NCI-H2081 (cell line): ENCODE results near the gene ELOA2.
A peak's percentile ranks its signal among the peaks of the same experiment; 100 is the strongest.
"Not testable (repeated sequence)": the region's sequence is repeated elsewhere in the genome, so short reads cannot be mapped to it uniquely, and the experiment has no call there.

ENCODE experiments used
- DNase-seq, 2 experiments: peaks; one replicate each; lab custom pipeline; 2025; lab: John Stamatoyannopoulos, UW

The ELOA2 gene

DNA sequence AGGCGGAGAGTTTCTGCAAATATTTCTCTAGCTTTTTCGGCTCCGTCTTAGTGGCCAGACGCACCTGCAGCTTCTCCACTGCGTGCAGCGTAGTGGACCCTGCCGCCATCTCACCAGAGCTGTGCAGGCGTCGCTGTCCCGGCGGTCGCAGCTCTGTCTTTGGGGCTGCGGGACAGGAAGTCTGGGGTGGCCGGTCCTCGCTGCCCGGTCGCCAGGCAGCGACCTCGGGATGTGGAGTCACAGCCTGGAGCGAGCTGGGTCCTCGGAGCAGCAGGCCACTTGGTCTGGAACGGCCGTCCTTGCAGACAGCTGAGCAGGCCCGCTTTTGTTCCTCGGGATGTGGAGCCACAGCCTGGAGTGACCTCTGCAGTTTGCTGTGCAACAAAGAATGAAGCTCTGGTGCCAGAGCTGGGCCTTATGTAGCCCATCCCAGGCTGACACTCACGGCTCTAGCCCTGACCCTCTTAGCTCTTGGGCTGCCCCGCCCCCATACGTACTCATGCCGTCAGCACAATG is at the start of gene ELOA2:
Gene ELOA2, minus strand, starts transcription at position 466 of the 516 bp plus-strand sequence. Its CDS starts 357 bp downstream, at position 109.
- DNase-seq: no peak

- no peak for DNase-seq
Observed at GRCh38 chr18:47081578-47081977, 46.2 kb upstream of the ELOA2 start.

- no peak for DNase-seq
Observed at GRCh38 chr18:47080872-47081271, 45.5 kb upstream of the ELOA2 start.

GRCh38 chr18:47077111-47077510 is 41.7 kb upstream of the ELOA2 start:
- DNase-seq: no peak

DNA sequence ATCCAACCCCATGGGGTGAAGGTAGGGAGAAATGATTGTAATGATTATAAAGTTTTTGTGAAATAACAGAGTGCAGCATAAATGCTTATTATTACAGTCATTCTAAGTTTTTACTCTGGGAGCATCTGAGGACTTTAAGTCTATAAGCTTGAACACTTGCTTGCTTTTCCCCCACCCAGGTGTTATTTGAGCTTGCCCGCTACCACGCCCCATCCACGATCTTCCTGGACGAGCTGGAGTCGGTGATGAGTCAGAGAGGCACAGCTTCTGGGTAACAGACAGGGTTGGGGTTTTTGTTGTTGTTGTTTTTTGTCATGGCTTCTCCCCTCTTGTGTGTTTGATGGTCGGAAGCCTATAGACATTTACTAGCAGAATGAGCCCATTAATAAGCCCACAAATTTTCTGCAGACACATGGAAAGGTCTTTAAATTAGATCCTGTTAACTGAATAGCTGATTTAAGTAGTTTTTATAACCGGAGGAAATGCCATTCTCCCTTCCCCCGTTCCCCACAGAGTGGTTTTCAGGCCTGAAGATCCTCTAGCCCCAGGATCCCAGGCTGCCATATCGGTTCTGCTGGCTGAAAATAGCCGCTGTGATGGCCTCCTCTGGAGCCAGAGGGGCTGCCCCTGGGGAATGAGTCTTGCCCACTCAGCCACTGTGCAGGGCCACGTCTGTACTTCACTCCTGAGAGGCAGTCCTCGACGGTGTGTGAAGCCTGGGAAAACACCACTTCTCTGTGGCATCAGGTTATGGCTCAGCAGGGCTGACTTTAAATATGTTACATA is 39.9 kb upstream of the ELOA2 start:
- no peak for DNase-seq

- DNase-seq: no peak
Observed at GRCh38 chr18:47067648-47068047, 32.2 kb upstream of the ELOA2 start.

GRCh38 chr18:47063096-47063495 is 27.7 kb upstream of the ELOA2 start:
- DNase-seq: no peak

GRCh38 chr18:47062471-47062870 is 27.1 kb upstream of the ELOA2 start:
- DNase-seq: no peak

DNA sequence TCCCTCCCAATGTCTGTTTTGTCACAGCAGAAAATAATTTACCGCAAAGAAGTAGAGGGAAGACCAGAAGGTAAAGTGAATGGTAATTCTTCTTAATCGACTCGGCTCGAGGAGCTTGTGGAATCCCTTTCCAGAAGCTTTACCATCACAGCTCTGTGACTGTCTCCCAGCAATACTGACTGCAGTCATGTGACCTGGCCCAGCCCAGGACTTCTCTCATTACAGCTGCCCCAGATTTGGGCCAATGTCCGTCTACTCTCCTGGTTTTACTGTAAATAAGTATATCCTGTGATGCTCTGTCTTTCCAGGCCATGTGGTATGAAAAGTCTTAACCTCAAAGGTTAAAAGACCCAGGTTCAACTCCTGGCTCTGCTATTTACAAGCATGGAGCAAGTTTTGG is 18.9 kb upstream of the ELOA2 start:
- no peak for DNase-seq

- DNase-seq: peak; percentile 6 to 29
Observed at GRCh38 chr18:47050468-47050867, 15.0 kb upstream of the ELOA2 start.

GRCh38 chr18:47040982-47041381 is 5.6 kb upstream of the ELOA2 start:
- DNase-seq: no peak

DNA sequence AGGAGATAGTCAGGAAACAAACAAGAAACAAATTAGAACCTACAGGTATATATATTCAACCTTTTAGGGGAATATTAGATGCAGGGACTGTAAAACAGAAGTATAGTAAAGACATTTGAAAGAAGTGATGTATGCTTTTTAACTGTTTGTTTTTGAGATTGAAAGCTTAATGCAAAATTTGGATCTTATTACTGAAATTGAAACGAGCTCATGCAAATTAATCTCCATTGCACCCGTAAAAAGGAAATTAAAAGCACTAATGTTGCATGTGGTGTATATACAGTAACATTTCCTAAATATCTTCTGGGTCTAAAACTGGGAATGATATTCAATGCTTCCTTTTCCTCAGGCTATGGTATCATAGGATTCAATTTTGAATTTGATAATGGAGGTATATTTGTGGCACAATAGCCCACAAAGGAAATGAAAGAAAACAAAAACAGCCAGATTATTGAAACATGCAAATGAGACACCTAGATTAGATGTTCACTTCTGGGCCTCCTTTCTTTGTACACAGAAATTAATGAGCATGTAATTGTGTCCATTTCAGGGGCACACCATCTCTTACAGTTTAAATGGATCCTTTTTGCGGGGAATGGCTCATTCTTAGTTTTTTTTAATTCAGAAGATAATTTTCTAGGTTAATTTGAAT is 1.6 kb upstream of the ELOA2 start:
- no peak for DNase-seq

DNA sequence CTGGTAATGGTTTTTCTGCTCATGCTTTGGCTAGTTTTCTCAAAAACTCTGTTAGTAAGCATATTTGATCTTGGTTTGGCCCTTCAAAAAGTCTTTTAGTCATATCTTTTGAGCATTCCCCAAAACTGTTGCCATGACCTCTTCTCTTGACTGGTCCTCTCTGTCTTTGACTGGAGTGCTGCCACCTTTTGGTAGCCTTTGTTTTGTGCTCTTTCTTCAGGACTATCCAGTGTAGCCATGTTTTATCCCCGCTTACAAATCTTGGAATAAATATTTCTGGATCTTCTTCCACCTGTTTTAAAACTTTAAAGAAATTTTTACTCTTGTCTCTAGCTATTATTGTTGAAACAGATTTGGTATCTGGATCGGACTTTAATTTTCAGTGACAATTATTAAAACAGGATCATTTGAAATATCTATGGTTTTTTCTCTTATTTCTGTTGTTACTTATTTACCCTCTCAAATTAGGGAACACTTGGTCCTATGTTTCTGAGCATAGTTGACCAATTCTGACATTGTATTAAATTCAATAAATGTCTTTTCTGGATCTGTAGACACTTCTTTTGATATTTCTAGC is 965 bp upstream of the ELOA2 start:
- DNase-seq: peak; percentile 11 to 45

- not testable (repeated sequence) for DNase-seq
Observed at GRCh38 chr18:47034591-47034990, 830 bp downstream of the ELOA2 start.

DNA sequence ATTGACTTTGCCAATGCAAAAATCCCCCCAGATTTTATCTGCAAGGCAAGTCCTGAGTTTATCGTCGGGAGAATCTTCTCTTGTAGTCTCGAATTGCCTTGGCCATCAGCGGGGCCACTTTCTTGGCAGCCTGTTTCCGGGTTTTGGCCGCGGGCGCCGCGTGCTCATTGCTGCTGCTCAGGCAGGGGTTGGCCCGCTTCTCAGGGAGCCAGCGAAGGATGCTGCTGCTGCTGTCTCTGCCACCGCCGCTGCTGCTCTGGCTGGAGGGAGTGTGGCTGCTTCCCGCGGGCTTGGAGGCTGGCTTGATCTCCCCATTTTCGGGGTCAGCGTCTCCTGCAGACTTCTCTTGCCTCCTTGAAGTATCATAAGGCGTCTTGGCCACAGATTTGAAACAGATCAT is 2.5 kb downstream of the ELOA2 start:
- no peak for DNase-seq

DNA sequence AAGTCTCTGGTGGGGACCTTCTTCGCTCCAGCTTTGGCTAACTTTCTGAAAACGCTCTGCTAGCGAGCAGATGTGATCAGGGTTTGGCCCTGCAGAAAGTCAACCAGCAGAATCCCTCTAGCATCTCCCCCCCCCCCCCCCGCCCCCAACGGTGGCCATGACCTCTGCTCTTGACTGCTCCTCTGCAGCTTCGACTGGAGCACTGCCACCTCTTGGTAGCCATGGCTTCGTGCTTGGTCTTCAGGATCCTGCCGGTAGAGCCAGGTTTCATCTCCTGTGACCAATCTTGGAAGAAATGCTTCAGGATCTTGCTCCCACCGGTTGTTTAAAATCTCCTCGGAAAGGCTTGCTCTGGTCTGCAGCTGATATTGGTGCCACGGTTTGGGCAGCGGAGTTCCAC is 4.5 kb downstream of the ELOA2 start:
- DNase-seq: not testable (repeated sequence)

- not testable (repeated sequence) for DNase-seq
Observed at GRCh38 chr18:47029684-47030353, 5.6 kb downstream of the ELOA2 start.

DNA sequence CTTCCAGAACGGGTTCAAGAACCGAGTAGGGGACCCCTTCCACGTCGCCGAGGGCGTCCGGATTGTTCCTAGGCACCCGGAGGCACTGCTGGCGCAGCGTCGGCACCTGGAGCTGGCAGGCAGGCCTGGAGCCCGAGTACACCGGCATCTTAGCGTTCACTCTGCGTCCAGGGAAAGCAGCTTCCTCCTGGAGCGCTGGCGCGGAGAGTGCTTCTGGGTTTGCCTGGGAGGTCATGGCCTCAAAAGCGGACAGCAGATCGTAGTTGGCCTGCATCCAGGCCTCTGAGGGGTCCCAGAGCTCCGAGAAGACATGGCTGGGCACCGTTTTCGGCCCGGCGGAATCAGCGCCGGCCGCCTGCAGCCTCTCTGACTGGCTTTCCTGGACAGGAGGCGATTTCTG is 6.7 kb downstream of the ELOA2 start:
- not testable (repeated sequence) for DNase-seq

GRCh38 chr18:47025557-47026174 is 9.8 kb downstream of the ELOA2 start:
- DNase-seq: not testable (repeated sequence)

GRCh38 chr18:47023769-47024465 is 11.5 kb downstream of the ELOA2 start:
- not testable (repeated sequence) for DNase-seq

DNA sequence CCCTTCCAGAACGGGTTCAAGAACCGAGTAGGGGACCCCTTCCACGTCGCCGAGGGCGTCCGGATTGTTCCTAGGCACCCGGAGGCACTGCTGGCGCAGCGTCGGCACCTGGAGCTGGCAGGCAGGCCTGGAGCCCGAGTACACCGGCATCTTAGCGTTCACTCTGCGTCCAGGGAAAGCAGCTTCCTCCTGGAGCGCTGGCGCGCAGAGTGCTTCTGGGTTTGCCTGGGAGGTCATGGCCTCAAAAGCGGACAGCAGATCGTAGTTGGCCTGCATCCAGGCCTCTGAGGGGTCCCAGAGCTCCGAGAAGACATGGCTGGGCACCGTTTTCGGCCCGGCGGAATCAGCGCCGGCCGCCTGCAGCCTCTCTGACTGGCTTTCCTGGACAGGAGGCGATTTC is 12.6 kb downstream of the ELOA2 start:
- not testable (repeated sequence) for DNase-seq
